GM21576 (cell line): ENCODE data around the gene BMERB1.
"Not testable (repeated sequence)": the region's sequence is repeated elsewhere in the genome, so short reads cannot be mapped to it uniquely, and the experiment has no call there.

Source experiments
- ATAC-seq: cut with Tn5 transposase; IDR thresholded peaks from one replicate; pipeline ENCODE4 v1.9.1; 2021; ENCODE audit warnings: mild to moderate bottlenecking, moderate library complexity; ENCODE audit not compliant: unreplicated experiment

Gene BMERB1

DNA sequence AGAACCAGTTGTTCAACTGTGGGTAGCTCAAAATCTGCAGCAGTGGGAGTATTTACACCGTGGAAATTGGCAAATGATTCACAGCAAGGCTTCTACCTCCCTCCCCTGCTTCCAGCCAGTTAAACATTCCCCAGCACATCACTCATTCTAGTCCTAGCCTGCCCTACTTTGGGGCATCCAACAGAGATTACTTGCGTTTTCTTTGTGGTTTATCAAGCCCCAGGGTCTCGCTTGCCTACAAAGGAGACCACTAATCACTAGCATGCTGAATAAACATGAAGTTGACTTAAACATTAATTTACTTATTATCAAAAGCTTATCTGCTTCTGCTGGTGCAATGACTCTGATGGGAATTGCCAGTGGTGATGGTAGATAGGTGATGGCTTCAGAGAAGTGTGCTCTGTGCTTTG is 114.1 kb downstream of the BMERB1 start:
- no peak for ATAC-seq

DNA sequence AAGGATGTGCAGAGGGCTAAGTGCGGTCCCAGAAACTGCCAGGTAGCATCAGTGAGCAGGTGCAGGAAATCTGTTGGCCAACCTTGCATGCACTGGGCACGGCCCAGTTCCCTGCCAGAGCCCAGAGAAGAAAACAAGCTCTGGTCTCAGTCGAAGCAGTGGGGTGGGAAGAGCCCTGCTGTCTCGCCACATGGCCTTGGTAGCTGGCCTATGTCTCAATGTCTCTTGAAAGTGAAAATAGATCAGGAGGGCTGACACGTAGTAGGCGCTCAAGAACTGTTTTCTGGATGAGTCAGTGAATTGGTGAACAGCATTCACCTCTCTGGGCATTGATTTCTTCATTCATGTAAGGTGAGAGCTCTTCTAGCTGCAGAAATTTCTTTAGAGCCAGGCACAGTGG is 118.1 kb downstream of the BMERB1 start:
- ATAC-seq = no peak

DNA sequence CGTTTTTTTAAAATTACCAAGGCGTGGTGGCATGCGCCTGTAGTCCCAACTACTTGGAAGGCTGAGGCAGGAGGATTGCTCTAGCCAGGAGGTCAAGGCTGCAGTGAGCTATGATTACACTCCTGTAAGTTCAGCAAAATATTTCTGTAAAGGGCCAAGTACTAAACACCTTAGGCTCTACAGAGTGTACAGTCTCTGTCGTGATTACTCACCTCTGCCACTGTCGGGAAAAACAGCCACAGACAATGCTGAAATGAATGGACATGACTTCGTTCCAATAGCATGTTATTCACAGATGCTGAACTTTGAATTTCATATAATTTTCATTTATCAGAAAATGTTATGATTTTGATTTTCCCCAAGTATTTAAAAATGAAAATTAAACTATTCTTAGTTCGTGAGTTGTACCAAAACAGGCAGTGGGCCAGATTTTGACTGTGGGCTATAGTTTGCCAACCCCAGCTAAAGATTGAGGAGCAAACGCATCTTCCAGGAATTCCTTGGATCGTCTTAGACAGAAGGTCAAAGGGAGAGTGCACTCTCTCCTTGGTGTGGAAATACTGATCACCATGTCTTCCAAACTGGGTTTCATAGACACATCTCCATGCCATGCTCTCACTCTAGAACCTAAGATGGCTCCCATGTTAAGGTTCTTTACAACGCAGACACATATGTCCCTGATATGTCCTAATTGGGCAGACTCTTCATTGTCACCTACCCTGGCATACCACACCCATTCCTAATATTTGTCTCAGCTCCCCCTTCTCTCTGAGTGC is 119.1 kb downstream of the BMERB1 start:
- no peak for ATAC-seq

DNA sequence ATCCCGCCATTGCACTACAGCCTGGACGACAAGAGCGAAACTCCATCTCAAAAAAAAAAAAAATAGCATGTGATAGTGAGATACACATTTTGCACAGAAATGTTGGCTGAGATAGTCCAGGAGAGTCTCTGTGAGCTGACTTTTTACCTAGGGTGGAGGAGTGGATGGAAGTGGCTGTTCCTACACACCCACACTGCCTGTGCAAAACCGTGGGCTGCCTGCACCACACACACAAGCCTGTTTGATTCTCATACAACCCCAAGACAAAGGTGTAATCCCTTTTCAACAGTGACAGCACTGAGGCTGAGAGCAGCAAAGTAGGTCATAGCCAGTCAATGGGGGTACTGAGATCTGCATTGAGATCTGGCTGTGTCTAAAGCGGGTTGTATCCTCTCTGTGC is 121.7 kb downstream of the BMERB1 start:
- no peak for ATAC-seq

DNA sequence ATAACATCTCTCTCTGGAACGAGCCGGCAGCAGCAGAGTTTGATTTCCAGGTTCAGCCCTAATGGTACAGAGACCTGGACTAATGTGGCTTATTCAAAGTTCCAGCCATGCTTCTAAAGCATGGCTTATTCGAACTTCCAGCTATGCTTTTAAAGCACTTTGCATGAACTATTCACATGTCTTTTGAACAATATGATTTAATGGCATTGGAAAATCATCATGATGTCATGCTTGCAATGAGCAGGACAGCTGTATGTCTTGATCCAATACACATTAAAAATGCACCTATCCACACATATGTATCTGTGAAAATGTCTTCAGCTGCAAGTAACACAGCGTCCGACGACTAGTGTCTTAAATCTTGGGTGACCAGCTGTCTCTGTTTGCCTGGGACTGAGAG is 122.9 kb downstream of the BMERB1 start:
- ATAC-seq = no peak

DNA sequence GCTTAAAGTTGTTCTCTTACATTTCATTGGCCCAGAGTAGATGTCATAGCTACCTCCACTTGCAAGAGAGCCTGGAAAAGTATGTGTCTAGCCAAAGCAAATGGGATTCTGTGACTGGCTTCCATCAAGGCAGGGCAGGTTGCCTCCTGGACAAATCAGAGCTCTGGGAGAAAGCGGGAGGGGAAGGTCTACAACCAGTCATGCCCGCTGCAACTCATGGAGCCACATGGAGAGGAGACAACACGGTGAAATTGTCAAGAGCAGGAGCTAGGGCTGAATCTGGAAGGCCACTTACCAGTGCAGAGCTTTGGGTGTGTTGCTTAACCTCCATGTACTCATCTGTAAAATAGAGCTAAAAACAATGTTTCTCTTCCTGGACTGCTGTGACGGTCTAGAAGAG is 124.8 kb downstream of the BMERB1 start:
- no peak for ATAC-seq

DNA sequence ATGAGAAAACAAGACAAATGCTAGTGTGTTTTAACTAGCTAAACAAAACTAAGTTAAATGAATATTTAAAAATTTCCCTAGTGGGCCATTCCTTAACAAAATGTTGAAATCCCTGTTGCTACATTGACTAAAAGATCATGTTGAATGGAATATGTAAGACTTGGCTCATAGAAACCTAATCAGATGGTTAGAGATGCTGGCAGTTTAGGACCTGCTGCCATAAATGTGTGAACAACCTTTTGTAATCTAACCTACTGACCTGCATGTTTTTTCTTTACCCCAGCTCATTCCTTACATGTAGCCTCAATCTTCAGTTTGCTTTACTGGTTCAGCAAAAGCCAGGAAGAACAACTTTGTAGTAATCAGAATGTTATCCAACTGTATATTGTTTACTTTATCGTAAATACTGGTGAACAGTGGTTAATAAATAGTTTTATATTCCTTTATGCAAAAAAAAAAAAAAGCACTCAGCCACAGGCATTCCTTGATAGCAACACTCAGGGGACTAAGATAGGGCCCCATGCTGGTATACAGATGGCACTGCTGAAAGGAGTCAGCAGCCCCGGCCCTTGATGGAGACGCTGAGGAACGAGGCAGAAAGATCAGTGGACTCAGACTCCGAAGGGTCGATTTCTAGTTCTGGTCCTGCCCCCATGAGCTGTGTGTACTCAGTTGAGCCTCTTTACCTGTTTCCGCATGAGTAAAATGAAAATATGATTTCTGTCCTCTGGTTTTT is 130.4 kb downstream of the BMERB1 start:
- ATAC-seq = no peak

DNA sequence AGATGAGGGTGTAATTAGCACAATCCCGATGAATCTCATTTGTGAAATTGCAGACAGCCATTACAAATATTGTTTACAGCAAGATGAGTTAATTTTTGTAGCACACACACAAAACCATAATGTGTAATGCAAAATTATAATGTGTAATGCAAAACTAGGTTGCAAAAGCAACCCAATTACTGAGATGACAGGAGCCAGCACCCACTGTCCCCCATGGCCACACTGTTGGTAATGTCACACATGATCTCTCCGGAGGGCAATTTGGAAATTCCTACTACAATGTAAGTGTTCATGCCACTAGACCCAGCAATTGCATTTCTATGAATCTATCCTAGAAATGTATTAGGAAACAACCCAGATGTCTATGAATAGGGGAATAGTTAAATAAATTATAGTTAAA is 131.7 kb downstream of the BMERB1 start:
- no peak for ATAC-seq

DNA sequence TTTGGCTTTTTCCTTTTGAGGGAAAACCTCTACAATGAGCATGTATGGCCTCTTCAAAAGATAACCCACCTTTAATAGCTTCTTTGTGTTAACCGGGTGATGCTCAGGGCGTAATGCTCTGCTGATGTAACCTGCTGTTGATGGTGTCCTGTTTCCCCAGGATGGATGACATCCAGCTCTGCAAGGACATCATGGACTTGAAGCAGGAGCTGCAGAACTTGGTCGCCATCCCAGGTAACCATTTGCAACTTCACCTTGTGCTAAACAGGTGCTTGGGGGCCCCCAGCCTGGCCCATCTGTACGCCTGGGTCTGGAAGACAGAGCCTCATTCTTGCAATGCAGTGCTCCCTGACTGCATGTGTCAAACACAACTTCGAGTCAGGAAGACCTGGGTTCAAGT is 133.4 kb downstream of the BMERB1 start:
- no peak for ATAC-seq

DNA sequence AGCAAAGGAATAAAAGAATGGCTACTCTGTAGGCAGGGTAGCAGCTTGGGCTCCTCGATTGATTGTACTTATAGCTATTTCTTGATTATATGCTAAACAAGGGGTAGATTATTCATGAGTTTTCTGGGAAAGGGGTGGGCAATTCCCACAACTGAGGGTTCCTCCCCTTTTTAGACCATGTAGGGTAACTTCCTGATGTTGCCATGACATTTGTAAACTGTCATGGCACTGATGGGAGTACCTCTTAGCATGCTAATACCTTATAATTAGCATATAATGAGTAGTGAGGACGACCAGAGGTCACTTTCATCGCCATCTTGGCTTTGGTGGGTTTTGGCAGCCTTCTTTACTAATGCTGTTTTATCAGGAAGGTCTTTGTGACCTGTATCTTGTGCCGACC is 136.3 kb downstream of the BMERB1 start:
- not testable (repeated sequence) for ATAC-seq

DNA sequence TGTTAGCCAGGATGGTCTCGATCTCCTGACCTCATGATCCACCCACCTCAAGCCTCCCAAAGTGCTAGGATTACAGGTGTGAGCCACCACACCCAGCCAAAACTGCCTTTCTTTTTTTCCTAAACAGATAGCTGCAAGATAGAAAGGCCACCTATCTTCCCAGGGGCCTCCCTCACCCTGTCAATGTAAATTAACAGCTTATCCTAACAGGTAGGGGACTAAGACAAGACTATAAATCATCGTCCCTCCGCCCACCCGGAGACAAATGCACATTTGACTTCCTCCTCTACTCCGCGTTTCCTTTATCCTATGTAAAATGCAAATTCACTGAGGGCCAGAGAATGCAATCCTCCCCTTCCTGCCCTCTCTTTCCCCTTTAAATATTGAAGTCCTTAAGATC is 137.2 kb downstream of the BMERB1 start:
- ATAC-seq = no peak

DNA sequence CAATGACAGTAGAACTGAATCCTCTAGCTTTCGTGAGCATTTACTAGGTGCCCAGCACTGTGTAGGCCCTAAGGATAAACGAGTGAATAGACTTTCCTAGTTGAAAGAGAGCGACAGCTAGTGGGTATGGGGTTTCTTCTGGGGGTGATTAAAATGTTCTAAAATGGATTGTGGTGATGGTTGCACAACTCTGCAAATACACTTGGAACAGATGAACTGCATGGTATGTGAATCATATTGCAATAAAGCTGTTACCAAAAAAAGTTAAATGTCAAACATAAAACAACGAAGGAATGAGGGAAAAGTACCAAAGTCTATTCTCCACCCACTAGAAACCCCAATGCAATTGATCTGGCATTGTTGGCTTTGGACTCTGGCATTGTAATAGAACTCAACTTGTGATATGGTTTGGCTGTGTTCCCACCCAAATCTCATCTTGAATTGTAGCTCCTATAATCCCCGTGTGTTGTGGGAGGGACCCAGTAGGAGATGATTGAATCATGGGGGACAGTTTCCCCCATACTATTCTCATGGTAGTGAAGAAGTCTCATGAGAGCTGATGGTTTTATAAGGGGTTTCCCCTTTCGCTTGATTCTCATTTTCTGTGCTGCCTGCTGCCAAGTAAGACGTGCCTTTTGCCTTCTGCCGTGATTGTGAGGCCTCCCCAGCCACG is 138.1 kb downstream of the BMERB1 start:
- ATAC-seq = no peak

DNA sequence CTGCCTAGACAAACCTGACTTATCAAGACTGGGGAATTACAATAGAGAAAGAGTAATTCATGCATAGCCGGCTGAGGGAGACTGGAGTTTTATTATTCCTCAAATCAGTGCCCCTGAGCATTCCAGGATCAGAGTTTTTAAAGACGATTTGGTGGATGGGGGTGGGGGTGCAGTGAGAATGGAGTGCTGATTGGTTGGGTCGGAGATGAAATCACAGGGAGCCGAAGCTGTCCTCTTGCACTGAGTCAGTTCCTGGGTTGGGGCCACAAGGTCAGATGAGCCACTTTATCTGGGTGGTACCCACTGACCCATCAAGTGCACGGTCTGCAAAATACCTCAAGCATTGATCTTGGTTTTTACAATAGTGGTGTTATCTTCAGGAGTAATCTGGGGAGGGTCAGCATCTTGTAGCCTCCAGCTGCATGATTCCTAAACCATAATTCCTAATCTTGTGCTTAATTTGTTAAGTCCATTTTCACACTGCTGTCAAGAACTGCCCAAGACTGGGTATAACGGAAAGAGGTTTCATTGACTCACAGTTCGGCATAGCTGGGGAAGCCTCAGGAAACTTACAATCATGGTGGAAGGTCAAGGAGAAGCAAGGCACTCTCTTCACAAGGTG is 139.0 kb downstream of the BMERB1 start:
- ATAC-seq = no peak

DNA sequence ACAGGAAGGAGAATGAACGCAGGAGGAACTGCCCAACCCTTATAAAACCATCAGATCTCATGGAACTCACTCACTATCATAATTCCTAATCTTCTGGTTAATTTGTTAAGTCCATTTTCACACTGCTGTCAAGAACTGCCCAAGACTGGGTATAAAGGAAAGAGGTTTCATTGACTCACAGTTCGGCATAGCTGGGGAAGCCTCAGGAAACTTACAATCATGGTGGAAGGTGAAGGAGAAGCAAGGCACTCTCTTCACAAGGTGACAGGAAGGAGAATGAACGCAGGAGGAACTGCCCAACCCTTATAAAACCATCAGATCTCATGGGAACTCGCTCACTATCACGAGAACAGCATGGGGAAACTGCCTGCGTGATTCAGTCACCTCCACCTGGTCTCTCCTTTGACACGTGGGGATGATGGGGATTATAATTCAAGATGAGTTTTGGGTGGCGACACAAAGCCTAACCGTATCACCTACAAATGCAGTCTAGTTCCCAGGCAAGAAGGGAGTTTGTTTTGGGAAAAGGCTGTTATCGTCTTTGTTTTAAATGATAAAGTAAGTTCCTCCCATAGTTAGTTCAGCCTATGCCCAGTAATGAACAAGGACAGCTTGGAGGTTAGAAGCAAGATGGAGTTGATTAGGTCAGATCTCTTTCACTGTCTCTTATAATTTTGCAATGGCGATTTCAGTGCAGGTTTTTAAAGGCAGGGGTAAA is 139.7 kb downstream of the BMERB1 start:
- not testable (repeated sequence) for ATAC-seq

DNA sequence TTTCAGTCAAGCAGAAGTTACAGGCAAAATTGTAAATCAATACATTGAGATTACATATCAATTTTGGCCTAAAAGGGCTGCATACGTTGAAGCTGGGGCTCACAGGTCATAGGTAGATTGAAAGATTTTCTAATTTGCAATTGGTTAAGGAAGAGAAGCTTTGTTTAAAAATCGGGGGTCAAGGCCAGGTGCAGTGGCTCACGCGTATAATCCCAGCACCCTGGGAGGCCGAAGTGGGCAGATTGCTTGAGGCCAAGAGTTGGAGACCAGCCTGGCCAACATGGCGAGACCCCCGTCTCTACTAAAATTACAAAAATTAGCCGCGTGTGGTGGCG is 140.2 kb downstream of the BMERB1 start:
- no peak for ATAC-seq

DNA sequence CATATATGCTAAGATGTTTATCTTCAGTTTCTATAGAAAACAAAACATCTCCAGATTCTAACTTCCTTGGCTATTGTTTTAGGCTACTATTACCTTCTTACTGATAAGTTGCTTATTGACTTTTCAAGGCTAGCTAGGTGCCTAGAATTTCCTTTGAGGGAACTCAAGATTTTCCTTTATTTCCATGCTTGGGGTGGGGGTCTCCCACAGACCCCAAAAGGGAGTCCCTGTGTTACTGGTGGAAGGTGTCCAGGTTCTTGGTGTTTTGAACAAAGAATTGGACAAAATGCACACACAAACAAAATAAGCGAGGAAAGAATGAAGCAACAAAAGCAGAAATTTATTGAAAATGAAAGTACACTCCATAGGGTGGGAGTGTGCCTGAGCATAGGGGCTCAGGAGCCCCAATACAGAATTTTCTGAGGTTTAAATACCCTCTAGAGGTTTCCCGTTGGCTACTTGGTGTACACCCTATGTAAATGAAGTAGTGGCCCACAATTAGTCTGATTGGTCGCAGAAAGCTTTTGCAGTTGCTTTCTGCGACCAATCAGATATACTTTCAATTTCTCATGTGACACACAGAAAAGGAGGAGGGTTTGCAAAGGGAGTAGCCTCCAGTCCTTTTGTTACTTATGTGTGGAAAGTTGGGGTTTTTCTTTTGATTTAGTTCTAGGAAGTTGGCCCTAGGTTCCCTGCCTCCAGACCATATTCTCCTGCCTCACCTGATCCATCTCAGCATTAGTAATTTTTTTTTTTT is 141.1 kb downstream of the BMERB1 start:
- ATAC-seq = no peak

DNA sequence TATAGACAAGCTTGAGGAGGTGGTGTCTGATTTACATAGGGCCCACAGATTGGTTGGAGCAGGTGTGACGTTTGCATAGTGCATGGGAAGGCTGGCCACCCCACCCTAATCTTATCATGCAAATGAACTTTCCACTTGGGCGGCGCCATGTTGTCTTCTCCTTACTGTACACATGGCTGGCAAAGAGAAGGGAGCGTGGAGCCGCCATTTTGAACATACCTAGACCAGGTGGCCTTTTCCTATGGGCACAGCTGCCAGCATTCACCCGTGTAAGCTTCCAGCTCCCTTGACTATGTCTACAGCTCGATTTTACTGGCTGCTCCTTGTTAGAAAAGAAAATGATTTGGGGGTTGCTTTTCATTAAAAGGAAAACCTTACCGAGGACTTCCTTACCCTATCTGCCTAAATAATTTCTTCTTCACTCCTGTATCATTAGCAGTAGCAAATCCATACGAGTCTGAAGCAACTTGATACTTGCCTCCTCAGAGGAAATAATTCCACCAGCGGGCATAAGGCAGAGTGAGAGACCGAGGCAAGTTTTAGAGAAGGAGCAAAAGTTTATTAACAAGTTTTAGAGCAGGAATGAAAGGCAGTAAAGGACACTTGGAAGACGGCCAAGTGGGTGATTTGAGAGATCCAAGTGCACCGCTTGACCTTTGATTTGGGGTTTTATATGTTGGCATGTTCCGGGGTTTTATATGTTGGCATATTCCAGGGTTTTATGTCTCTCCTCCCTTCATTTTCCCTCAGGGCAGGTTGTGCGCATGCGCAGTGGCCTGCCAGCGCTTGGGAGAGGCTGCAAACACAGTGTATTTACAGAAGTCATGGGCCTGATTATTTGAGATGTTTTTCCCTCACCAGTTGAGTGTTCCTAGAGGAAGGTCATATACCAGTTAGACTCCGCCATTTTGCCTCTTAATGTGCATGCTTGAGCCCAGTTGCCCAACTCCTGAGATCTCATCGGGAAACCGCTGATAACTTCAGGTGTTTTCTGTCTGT is 142.9 kb downstream of the BMERB1 start:
- no peak for ATAC-seq

DNA sequence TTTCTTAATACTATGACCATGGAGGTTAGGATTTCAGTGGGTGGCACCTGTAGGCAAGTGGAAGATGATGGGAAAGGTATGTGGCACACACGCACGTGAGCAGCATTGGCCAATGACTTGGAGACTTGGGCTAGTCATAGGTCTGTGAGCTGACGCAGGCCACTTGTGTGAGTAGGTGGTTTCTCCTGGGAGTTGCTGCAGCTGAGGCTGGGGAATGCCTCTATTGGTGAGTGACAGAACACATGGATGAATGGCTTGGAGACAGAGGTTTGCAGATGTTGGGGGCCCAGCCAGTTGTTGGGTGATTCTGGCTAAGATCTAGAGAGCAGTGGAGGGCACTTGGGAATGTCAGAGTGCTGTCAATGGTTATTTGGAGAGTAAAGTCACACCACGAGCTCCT is 144.4 kb downstream of the BMERB1 start:
- ATAC-seq = no peak
